SK-N-MC (cell line): ENCODE data around the gene CTBP1.

Experiments used
- DNase-seq: peaks from one replicate; pipeline ENCODE4 v3.0.0-alpha.2; 2011; ENCODE audit warnings: low read depth, low spot score
- H3K27ac ChIP-seq: fragments of 200-600 bp; sonication (generic); 2 replicates; pipeline ENCODE4 v1.5.1; 2016; ENCODE audit warnings: mixed run types
- H3K36me3 ChIP-seq: fragments of 200-600 bp; sonication (generic); 2 replicates; pipeline ENCODE4 v1.6.1; 2017; ENCODE audit warnings: antibody characterized with exemption, low read length, mixed read lengths; ENCODE audit not compliant: insufficient read depth
- H3K4me3 ChIP-seq: fragments of 200-600 bp; sonication (generic); 2 replicates; pipeline ENCODE4 v1.5.1; 2016
- H3K9ac ChIP-seq: fragments of 200-600 bp; sonication (generic); 2 replicates; pipeline ENCODE4 v1.8.0; 2017; ENCODE audit warnings: mixed run types, mixed read lengths; ENCODE audit not compliant: insufficient read length
- H3K9me3 ChIP-seq: fragments of 200-600 bp; sonication (generic); 2 replicates; pipeline ENCODE4 v1.6.1; 2017; ENCODE audit warnings: low read depth, mild to moderate bottlenecking, antibody characterized with exemption, low read length, moderate library complexity, mixed read lengths
- EZH2 ChIP-seq: fragments of 200-600 bp; sonication (generic); IDR thresholded peaks from one replicate; pipeline ENCODE4 v1.6.1; 2017; ENCODE audit warnings: antibody characterized with exemption
- FOXP2 ChIP-seq: optimal IDR thresholded peaks from 2 replicates; pipeline ENCODE3; 2011; ENCODE audit warnings: mild to moderate bottlenecking, moderate library complexity; ENCODE audit not compliant: insufficient read depth; ENCODE audit errors: extremely low read length, control extremely low read depth
- POLR2AphosphoS5 ChIP-seq: IDR thresholded peaks from 2 replicates; pipeline ENCODE4 v1.6.1; 2012; ENCODE audit warnings: mild to moderate bottlenecking, low read depth, low read length, borderline replicate concordance

CTBP1 gene

GRCh38 chr4:1243451-1244080 is 5.4 kb downstream of the CTBP1 start:
- no peaks in the 10 kb centered on the region for H3K9me3 ChIP-seq
- peaks cover 16% of the 10 kb centered on the region; the same call in 1 of the 2 replicates for H3K36me3 ChIP-seq
- H3K27ac ChIP-seq, result no peak overlapping the region
- DNase-seq, result no peak
- TF ChIP-seq FOXP2 (no peak), EZH2 (no peak), POLR2AphosphoS5 (no peak)
- H3K4me3 ChIP-seq, result no peak overlapping the region
- H3K9ac ChIP-seq, result no peak overlapping the region

- DNase-seq, result no peak
- H3K27ac ChIP-seq, result no peak overlapping the region
- H3K9ac ChIP-seq, result no peak overlapping the region
- H3K9me3 ChIP-seq, result no peaks in the 10 kb centered on the region
- H3K4me3 ChIP-seq, result no peak overlapping the region
- TF ChIP-seq FOXP2 (no peak), POLR2AphosphoS5 (no peak), EZH2 (no peak)
- peaks cover 20% of the 10 kb centered on the region; the same call in 1 of the 2 replicates for H3K36me3 ChIP-seq
Observed at GRCh38 chr4:1242506-1243450, 6.2 kb downstream of the CTBP1 start.

- no peak for DNase-seq
- TF ChIP-seq FOXP2, result no peak
- no peak for TF ChIP-seq EZH2
- no peak for TF ChIP-seq POLR2AphosphoS5
- peaks cover 27% of the 10 kb centered on the region; the same call in 1 of the 2 replicates for H3K36me3 ChIP-seq
- no peak overlapping the region for H3K4me3 ChIP-seq
- H3K9ac ChIP-seq, result no peak overlapping the region
- no peak overlapping the region for H3K27ac ChIP-seq
- H3K9me3 ChIP-seq, result no peaks in the 10 kb centered on the region
Observed at GRCh38 chr4:1241936-1242505, 6.9 kb downstream of the CTBP1 start.

GRCh38 chr4:1241466-1241935 is 7.4 kb downstream of the CTBP1 start:
- no peak overlapping the region for H3K9ac ChIP-seq
- peaks cover 31% of the 10 kb centered on the region; the same call in 1 of the 2 replicates for H3K36me3 ChIP-seq
- no peaks in the 10 kb centered on the region for H3K9me3 ChIP-seq
- DNase-seq, result no peak
- H3K27ac ChIP-seq, result no peak overlapping the region
- H3K4me3 ChIP-seq, result no peak overlapping the region
- TF ChIP-seq FOXP2 (no peak), POLR2AphosphoS5 (no peak), EZH2 (no peak)

- no peaks in the 10 kb centered on the region for H3K9me3 ChIP-seq
- TF ChIP-seq EZH2, result no peak
- no peak for TF ChIP-seq POLR2AphosphoS5
- TF ChIP-seq FOXP2, result no peak
- peaks cover 36% of the 10 kb centered on the region for H3K36me3 ChIP-seq
- no peak overlapping the region for H3K4me3 ChIP-seq
- H3K27ac ChIP-seq, result no peak overlapping the region
- H3K9ac ChIP-seq, result no peak overlapping the region
- no peak for DNase-seq
Observed at GRCh38 chr4:1240721-1241465, 8.0 kb downstream of the CTBP1 start.

GRCh38 chr4:1239950-1240307 is 9.0 kb downstream of the CTBP1 start:
- no peak for DNase-seq
- H3K4me3 ChIP-seq, result no peak overlapping the region
- TF ChIP-seq EZH2 (no peak), FOXP2 (no peak), POLR2AphosphoS5 (no peak)
- peaks cover 45% of the 10 kb centered on the region for H3K36me3 ChIP-seq
- no peak overlapping the region for H3K27ac ChIP-seq
- no peak overlapping the region for H3K9ac ChIP-seq
- H3K9me3 ChIP-seq, result no peaks in the 10 kb centered on the region

GRCh38 chr4:1239141-1239949 is 9.6 kb downstream of the CTBP1 start:
- Histone ChIP-seq H3K4me3 (no peak overlapping the region), H3K27ac (no peak overlapping the region), H3K9ac (no peak overlapping the region), H3K9me3 (no peaks in the 10 kb centered on the region), H3K36me3 (peaks cover 50% of the 10 kb centered on the region)
- DNase-seq, result no peak
- no peak for TF ChIP-seq FOXP2
- TF ChIP-seq POLR2AphosphoS5, result no peak
- no peak for TF ChIP-seq EZH2

- Histone ChIP-seq H3K4me3 (no peak overlapping the region), H3K27ac (no peak overlapping the region), H3K36me3 (peaks cover 50% of the 10 kb centered on the region), H3K9ac (no peak overlapping the region), H3K9me3 (no peaks in the 10 kb centered on the region)
- DNase-seq, result no peak
- TF ChIP-seq EZH2 (no peak), FOXP2 (no peak), POLR2AphosphoS5 (no peak)
Observed at GRCh38 chr4:1238676-1239000, 10.3 kb downstream of the CTBP1 start.
